ENCODE measurements around the gene DHCR24.

Gene DHCR24

GRCh38 chr1:54854381-54855020 lies 32.5 kb downstream of the DHCR24 start:
- Histone ChIP-seq H3K36me3 (no peaks in the 10 kb centered on the region), H3K27me3 (no peaks in the 10 kb centered on the region), H3K4me1 (peaks cover 5% of the 10 kb centered on the region; the same call in 1 of the 2 replicates), H3K9me3 (no peaks in the 10 kb centered on the region), H3K27ac (no peak overlapping the region), H3K4me2 (no peak overlapping the region), H4K20me1 (no peaks in the 10 kb centered on the region), H3K9ac (no peak overlapping the region), H3K4me3 (no peak overlapping the region)
- no peak for TF ChIP-seq Cebpa-rat (IDR thresholded peaks at IDR 0.05)

GRCh38 chr1:54853793-54854370 lies 33.1 kb downstream of the DHCR24 start:
- Histone ChIP-seq H3K27me3 (no peaks in the 10 kb centered on the region), H3K4me3 (no peak overlapping the region), H4K20me1 (no peaks in the 10 kb centered on the region), H3K9me3 (no peaks in the 10 kb centered on the region), H3K36me3 (no peaks in the 10 kb centered on the region), H3K4me1 (peaks cover 5% of the 10 kb centered on the region; the same call in 1 of the 2 replicates), H3K9ac (no peak overlapping the region), H3K27ac (no peak overlapping the region), H3K4me2 (no peak overlapping the region)
- no peak for TF ChIP-seq Cebpa-rat (IDR thresholded peaks at IDR 0.05)

GRCh38 chr1:54853096-54853792 lies 33.8 kb downstream of the DHCR24 start:
- no peak overlapping the region for H3K4me3 ChIP-seq
- H3K36me3 ChIP-seq: no peaks in the 10 kb centered on the region

GRCh38 chr1:54851936-54852524 lies 35.0 kb downstream of the DHCR24 start:
- no peaks in the 10 kb centered on the region for H3K9me3 ChIP-seq
- no peak overlapping the region for H3K27ac ChIP-seq
- H3K9ac ChIP-seq: no peak overlapping the region
- no peaks in the 10 kb centered on the region for H3K4me1 ChIP-seq
- no peaks in the 10 kb centered on the region for H3K36me3 ChIP-seq
- H3K4me2 ChIP-seq: no peak overlapping the region
- no peak for TF ChIP-seq Cebpa-rat (IDR thresholded peaks at IDR 0.05)
- H4K20me1 ChIP-seq: no peaks in the 10 kb centered on the region
- no peak overlapping the region for H3K4me3 ChIP-seq
- no peaks in the 10 kb centered on the region for H3K27me3 ChIP-seq

More at GRCh38 chr1:54853096-54853792, 33.8 kb downstream of the DHCR24 start:
- Histone ChIP-seq H4K20me1 (no peaks in the 10 kb centered on the region), H3K4me1 (peaks cover 3% of the 10 kb centered on the region; the same call in 1 of the 2 replicates), H3K4me2 (no peak overlapping the region), H3K27me3 (no peaks in the 10 kb centered on the region), H3K9ac (no peak overlapping the region), H3K9me3 (no peaks in the 10 kb centered on the region), H3K27ac (no peak overlapping the region)
- no peak for TF ChIP-seq Cebpa-rat (IDR thresholded peaks at IDR 0.05)

GRCh38 chr1:54851406-54851805 lies 35.6 kb downstream of the DHCR24 start:
- H3K27ac ChIP-seq: no peak overlapping the region
- TF ChIP-seq Cebpa-rat (IDR thresholded peaks at IDR 0.05): no peak
- H3K9ac ChIP-seq: no peak overlapping the region
- no peaks in the 10 kb centered on the region for H4K20me1 ChIP-seq
- no peaks in the 10 kb centered on the region for H3K27me3 ChIP-seq
- H3K9me3 ChIP-seq: no peaks in the 10 kb centered on the region
- no peaks in the 10 kb centered on the region for H3K36me3 ChIP-seq
- H3K4me2 ChIP-seq: no peak overlapping the region
- no peaks in the 10 kb centered on the region for H3K4me1 ChIP-seq
- no peak overlapping the region for H3K4me3 ChIP-seq

- Histone ChIP-seq H4K20me1 (no peaks in the 10 kb centered on the region), H3K9me3 (no peaks in the 10 kb centered on the region), H3K4me3 (no peak overlapping the region), H3K9ac (no peak overlapping the region), H3K4me2 (no peak overlapping the region), H3K4me1 (no peaks in the 10 kb centered on the region), H3K27me3 (no peaks in the 10 kb centered on the region), H3K27ac (no peak overlapping the region), H3K36me3 (no peaks in the 10 kb centered on the region)
- no peak for TF ChIP-seq Cebpa-rat (IDR thresholded peaks at IDR 0.05)
Measured at GRCh38 chr1:54850737-54851136, 36.3 kb downstream of the DHCR24 start.

DNA sequence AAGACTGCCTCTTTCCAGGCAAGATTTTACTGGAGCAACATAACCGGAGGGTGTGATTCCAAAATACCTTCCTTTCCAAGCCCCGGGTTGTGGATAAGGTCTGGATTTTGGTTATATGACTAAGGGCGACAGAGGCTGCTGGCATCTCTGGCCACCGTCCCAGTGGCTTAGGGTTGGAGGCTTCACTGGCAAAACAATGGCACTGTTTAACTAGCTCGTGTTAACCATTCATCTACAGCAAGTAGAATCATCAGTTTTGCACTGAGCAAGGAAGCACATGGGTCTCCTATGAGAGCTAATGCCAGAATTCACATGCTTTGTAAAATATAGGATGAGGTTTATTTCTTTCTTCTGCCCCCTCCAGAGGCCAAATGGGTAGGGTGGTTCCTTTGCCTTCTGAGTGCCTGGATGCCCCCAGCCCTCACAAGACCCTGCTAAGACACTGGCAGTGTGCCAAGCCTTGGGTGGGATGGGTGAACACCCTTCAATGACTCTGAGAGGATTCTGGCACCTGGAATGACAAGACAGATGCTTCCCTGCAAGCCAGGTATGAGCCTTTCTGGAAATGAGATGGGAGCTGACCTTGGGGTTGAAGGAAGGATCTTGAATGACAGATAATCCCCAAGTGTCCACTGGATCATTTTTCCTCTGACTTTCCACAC lies 36.8 kb downstream of the DHCR24 start:
- Histone ChIP-seq H3K27ac (no peak overlapping the region), H3K9ac (no peak overlapping the region), H3K36me3 (no peaks in the 10 kb centered on the region), H3K4me2 (no peak overlapping the region), H4K20me1 (no peaks in the 10 kb centered on the region), H3K4me3 (no peak overlapping the region), H3K27me3 (no peaks in the 10 kb centered on the region), H3K4me1 (no peaks in the 10 kb centered on the region), H3K9me3 (no peaks in the 10 kb centered on the region)
- no peak for TF ChIP-seq Cebpa-rat (IDR thresholded peaks at IDR 0.05)

DNA sequence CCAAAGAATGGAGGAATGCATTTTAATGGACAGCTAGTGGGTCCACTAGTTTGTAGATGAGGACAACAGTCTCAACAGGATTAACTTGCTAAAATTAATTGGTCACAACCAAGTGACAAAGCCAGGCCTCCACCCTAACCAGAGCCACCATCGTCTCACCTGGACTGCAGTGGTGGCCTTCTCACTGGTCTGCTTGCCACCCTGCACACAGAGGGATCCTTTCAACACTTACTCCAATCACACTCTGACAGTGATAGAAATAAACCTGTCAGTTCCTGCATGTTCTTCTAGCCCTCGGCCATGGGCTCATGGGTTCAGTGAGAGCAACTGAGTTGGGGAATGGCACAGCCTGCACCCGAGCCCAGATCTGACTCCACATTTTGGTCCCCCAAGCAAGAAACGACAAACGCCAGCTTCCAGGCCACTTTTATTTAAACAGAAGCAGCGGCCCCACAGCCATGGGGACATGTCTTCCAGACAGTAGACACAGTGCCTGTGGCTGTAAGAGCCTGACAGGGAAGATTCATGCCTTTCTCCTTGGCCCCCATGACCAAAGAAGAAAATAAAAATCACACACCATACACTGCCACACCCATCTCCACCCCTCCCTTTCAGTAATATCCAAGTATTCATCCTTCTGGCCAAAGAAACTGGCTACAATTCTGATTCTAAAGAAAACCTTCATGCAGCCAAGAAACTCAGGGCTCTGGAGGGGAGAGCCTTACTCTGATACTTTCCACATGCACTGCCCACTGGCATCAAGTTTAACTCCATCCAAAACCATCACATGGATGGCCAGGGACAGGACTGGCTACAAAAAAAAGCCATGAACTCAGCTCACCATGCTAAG lies 37.6 kb downstream of the DHCR24 start:
- Histone ChIP-seq H3K36me3 (no peaks in the 10 kb centered on the region), H3K9me3 (no peaks in the 10 kb centered on the region), H3K9ac (no peak overlapping the region), H3K4me1 (no peaks in the 10 kb centered on the region), H3K4me2 (no peak overlapping the region), H3K27me3 (no peaks in the 10 kb centered on the region), H3K4me3 (no peak overlapping the region), H3K27ac (no peak overlapping the region), H4K20me1 (no peaks in the 10 kb centered on the region)
- no peak for TF ChIP-seq Cebpa-rat (IDR thresholded peaks at IDR 0.05)

All from BLaER1 (cell line).